Endothelial cell of umbilical vein (primary cell): Measurements from ENCODE around the gene AMBP. TPM values are rescaled to one million over a fixed set of nuclear protein-coding genes. Genes with fewer than 3 reads are reported as not detected.

Experiments
- BruUV-seq: library from RNA; stranded (reverse); fragments of 400-500 nt; replicated peaks from 2 replicates; lab custom pipeline; 2021; lab: Mats Ljungman, UMichigan
- CTCF ChIA-PET: fragments of 300-600, 350-600 bp; sonication (Branson Sonifier 250); formaldehyde crosslinking; loops from one replicate; lab custom pipeline; 2021; ENCODE audit warnings: antibody characterized with exemption, inconsistent platforms; lab: Charles Lee
- POLR2A ChIA-PET: fragments of 300-600, 350-600 bp; sonication (Branson Sonifier 250); formaldehyde crosslinking; loops from one replicate; lab custom pipeline; 2021; ENCODE audit warnings: antibody characterized with exemption, inconsistent platforms; lab: Charles Lee
- DNase-seq: peaks from one replicate; pipeline ENCODE4 v3.0.0-alpha.2; 2011; ENCODE audit warnings: low read depth, low spot score
- FAIRE-seq: peaks from 2 replicates; lab custom pipeline; 2011; peaks lifted over from hg19 to GRCh38; lab: Jason Lieb, UNC
- H2AFZ ChIP-seq: 2 replicates; pipeline ENCODE4 v1.6.0; 2012; ENCODE audit warnings: low read depth, low read length, control low read depth, inconsistent platforms
- H3K27ac ChIP-seq: 2 replicates; pipeline ENCODE4 v1.5.1; 2011; ENCODE audit warnings: low read depth, mild to moderate bottlenecking, control low read depth, low read length, moderate library complexity; ENCODE audit not compliant: insufficient read depth
- H3K27me3 ChIP-seq, 2 experiments: 2 replicates each; pipeline versions ENCODE4 v1.6.0 to v1.6.1; 2011; ENCODE audit warnings: low read length in 2 of 2, mixed read lengths in 1 of 2; ENCODE audit not compliant: control insufficient read depth in 2 of 2, insufficient read depth in 2 of 2
- H3K36me3 ChIP-seq, 2 experiments: 2 replicates in 1 of 2; 3 replicates in 1 of 2; pipeline ENCODE4 v1.5.1; 2011; ENCODE audit warnings: low read length in 2 of 2, mild to moderate bottlenecking in 1 of 2, moderate library complexity in 1 of 2; ENCODE audit not compliant: control insufficient read depth in 2 of 2, insufficient read depth in 2 of 2; ENCODE audit errors: extremely low read depth in 1 of 2
- H3K4me1 ChIP-seq: 3 replicates; pipeline ENCODE4 v1.5.1; 2011; ENCODE audit warnings: mild to moderate bottlenecking, low read length; ENCODE audit not compliant: control insufficient read depth, insufficient read depth; ENCODE audit errors: extremely low read depth
- H3K4me2 ChIP-seq: 2 replicates; pipeline ENCODE4 v1.6.1; 2011; ENCODE audit warnings: low read length, control low read depth, mixed read lengths; ENCODE audit not compliant: insufficient read depth
- H3K4me3 ChIP-seq, 3 experiments: fragments of 200-600 bp in 1 of 3; sonication (generic), shearing (Covaris generic) in 1 of 3; replicated peaks in 1 of 3; 2 replicates each; pipeline ENCODE4 v1.5.1; 2011 to 2016; ENCODE audit warnings: control low read depth in 3 of 3, low read length in 3 of 3, mild to moderate bottlenecking in 2 of 3, inconsistent platforms in 1 of 3, low read depth in 1 of 3, moderate library complexity in 1 of 3; ENCODE audit not compliant: insufficient read depth in 1 of 3
- H3K79me2 ChIP-seq: 2 replicates; pipeline ENCODE4 v1.6.0; 2012; ENCODE audit warnings: low read length, inconsistent platforms; ENCODE audit not compliant: control insufficient read depth, insufficient read depth
- H3K9ac ChIP-seq: replicated peaks from 2 replicates; pipeline ENCODE3; 2011; ENCODE audit warnings: low read length, control low read depth; ENCODE audit not compliant: insufficient read depth; ENCODE audit errors: extremely low read depth
- H3K9me1 ChIP-seq: replicated peaks from 3 replicates; pipeline ENCODE4 v1.6.0; 2011; ENCODE audit warnings: mild to moderate bottlenecking, low read length; ENCODE audit not compliant: control insufficient read depth, insufficient read depth; ENCODE audit errors: extremely low read depth
- H3K9me3 ChIP-seq: replicated peaks from 2 replicates; pipeline ENCODE4 v1.5.1; 2012; ENCODE audit warnings: low read length, inconsistent platforms; ENCODE audit not compliant: control insufficient read depth, insufficient read depth
- H4K20me1 ChIP-seq: replicated peaks from 2 replicates; pipeline ENCODE3; 2011; ENCODE audit warnings: mild to moderate bottlenecking, low read length; ENCODE audit not compliant: control insufficient read depth, insufficient read depth; ENCODE audit errors: extremely low read depth
- CTCF ChIP-seq, 2 donors: IDR thresholded peaks; 1 replicate in 1 of 2; 2 replicates in 1 of 2; pipeline ENCODE4 v1.5.1; 2011; ENCODE audit warnings: low read length in 2 of 2, mild to moderate bottlenecking in 2 of 2, moderate library complexity in 2 of 2, control low read depth in 1 of 2, inconsistent platforms in 1 of 2, low read depth in 1 of 2; ENCODE audit not compliant: insufficient read depth in 1 of 2; ENCODE audit errors: extremely low read depth in 1 of 2
- EZH2 ChIP-seq: IDR thresholded peaks from 2 replicates; pipeline ENCODE4 v1.6.1; 2012; ENCODE audit warnings: borderline replicate concordance, low read depth, mild to moderate bottlenecking, moderate library complexity, low read length, inconsistent platforms; ENCODE audit not compliant: severe bottlenecking
- FOS ChIP-seq: IDR thresholded peaks from 2 replicates; pipeline ENCODE4 v1.6.1; 2011; ENCODE audit warnings: mild to moderate bottlenecking, low read length, moderate library complexity, borderline replicate concordance; ENCODE audit not compliant: insufficient read depth
- GATA2 ChIP-seq: IDR thresholded peaks from 2 replicates; pipeline ENCODE4 v1.7.0; 2011; ENCODE audit warnings: low read depth, mild to moderate bottlenecking, moderate library complexity, mixed read lengths, low read length; ENCODE audit not compliant: insufficient read length, insufficient read depth
- JUN ChIP-seq: IDR thresholded peaks from 2 replicates; pipeline ENCODE4 v1.6.1; 2011; ENCODE audit warnings: borderline replicate concordance, low read depth; ENCODE audit not compliant: insufficient read length, insufficient read depth
- MAX ChIP-seq: IDR thresholded peaks from 2 replicates; pipeline ENCODE4 v1.6.1; 2011; ENCODE audit not compliant: insufficient read depth, insufficient read length
- MYC ChIP-seq: IDR thresholded peaks from one replicate; pipeline ENCODE4 v1.6.1; 2011; ENCODE audit warnings: mild to moderate bottlenecking, low read depth, low read length
- POLR2A ChIP-seq: IDR thresholded peaks from 2 replicates; pipeline ENCODE4 v1.6.1; 2012; ENCODE audit warnings: low read depth, mild to moderate bottlenecking, control low read depth, low read length
- POLR2AphosphoS5 ChIP-seq: IDR thresholded peaks from 2 replicates; pipeline ENCODE4 v1.6.1; 2012; ENCODE audit warnings: low read depth, mild to moderate bottlenecking, control low read depth, low read length, moderate library complexity; ENCODE audit not compliant: insufficient read depth
- dilution Hi-C: fragments of 300-500 bp; cut with MboI; formaldehyde crosslinking; loops from one replicate; pipeline ENCODE4 v1.15.0; 2019; ENCODE audit warnings: low sequenced_read_pairs; ENCODE audit not compliant: extremely low pct_ligation_motif_present
- intact Hi-C: fragments of 100-400 bp; cut with micrococcal nuclease; formaldehyde crosslinking; loops from one replicate; pipeline ENCODE4 v1.10.0; 2022
- polyA plus RNA-seq, 4 experiments: library from polyadenylated mRNA; depleted of rRNA in 3 of 4; stranded (reverse) in 3 of 4; unstranded in 1 of 4; fragments of >200 nt; gene quantifications; 2 replicates each; pipeline versions ENCODE4 v1.2.1 to v1.2.3, GENCODE V29; 2011 to 2012; ENCODE audit warnings: missing spikeins in 1 of 4
- total RNA-seq: library from RNA; stranded (reverse); gene quantifications from 2 replicates; pipeline ENCODE4 v1.2.3, GENCODE V29; 2021

AMBP gene
- total and polyA plus RNA-seq, 2 donors (not counting 3 experiments of a cell fraction or from before 2014, with no cell fraction given) = not detected

GRCh38 chr9:114030364-114030763 lies 47.7 kb downstream of the AMBP start:
- Histone ChIP-seq H4K20me1 (no peaks in the 10 kb centered on the region), H3K4me2 (no peak overlapping the region), H3K27ac (no peak overlapping the region), H3K79me2 (no peaks in the 10 kb centered on the region), H3K4me3 (no peak overlapping the region), H3K9ac (no peak overlapping the region), H3K27me3 (no peaks in the 10 kb centered on the region), H3K9me1 (no peaks in the 10 kb centered on the region), H2AFZ (no peak overlapping the region), H3K9me3 (no peaks in the 10 kb centered on the region), H3K36me3 (peaks cover 23 to 58% of the 10 kb centered on the region in 2 experiments), H3K4me1 (peaks cover 6% of the 10 kb centered on the region)
- dilution Hi-C loops = no loop called here
- ChIA-PET POLR2A (no interaction called here), CTCF (no interaction called here)
- BruUV-seq = no TSS peak
- no peak for DNase-seq
- intact Hi-C loops = no loop called here
- TF ChIP-seq JUN (no peak), POLR2AphosphoS5 (no peak), MAX (no peak), FOS (no peak), POLR2A (no peak), CTCF (IDR thresholded peaks at IDR 0.05; ENCODE audit: extremely low read depth in 1 of 2, insufficient read depth in 1 of 2, low read depth in 1 of 2, low read length in 2 of 2) (no peak), EZH2 (no peak), MYC (no peak), GATA2 (no peak)
- FAIRE-seq = no peak
